T-helper 22 cell (primary cell): Measurements from ENCODE around the gene CLEC2D.
A peak's percentile ranks its signal among the peaks of the same experiment; 100 is the strongest.
"Not testable (repeated sequence)": the region's sequence is repeated elsewhere in the genome, so short reads cannot be mapped to it uniquely, and the experiment has no call there.

Experiments used
- DNase-seq: peaks from one replicate; pipeline ENCODE4 v3.0.0-alpha.2; 2020; ENCODE audit warnings: low read depth

CLEC2D gene

DNA sequence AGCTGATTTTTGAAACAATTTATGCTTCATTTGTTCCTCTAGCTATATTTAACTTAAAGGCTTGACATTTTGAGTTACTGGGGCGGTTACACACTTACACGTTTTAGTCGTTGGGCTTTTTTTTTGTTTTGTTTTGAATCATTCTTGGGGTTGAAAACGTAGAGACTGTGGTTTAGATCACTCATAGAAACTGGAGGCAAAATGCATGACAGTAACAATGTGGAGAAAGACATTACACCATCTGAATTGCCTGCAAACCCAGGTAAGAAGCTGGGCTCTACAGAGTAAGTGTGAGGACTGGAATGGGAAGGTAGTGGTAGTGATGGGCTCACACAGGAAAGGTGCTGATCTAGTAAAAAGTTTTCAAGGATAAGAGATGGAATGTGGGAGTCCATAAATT, at the start of gene CLEC2D:
Gene CLEC2D, plus strand, starts transcription at position 180 of the 400 bp plus-strand sequence. Its CDS starts 22 bp downstream, at position 202.
- DNase-seq: no peak

GRCh38 chr12:9625019-9625418, 44.5 kb upstream of the CLEC2D start:
- no peak for DNase-seq

DNA sequence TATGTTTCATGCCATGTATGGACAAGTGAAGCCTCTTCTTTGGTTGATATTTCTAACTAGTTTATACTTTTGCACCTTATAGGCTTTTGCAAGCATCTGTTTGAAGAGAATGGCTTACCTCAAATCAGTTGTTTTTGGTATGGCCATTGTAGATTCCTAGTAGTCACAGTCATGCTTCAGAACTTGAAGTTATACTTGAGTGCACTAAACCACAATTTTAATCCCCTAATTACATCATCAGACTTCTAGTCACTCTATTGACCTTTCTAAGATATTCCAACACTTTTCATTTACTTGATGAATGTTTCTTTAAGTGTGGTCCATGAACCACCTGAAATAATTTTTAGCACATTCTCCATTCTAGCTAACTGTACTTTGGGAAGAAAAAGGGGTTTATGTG, 43.2 kb upstream of the CLEC2D start:
- no peak for DNase-seq

GRCh38 chr12:9626821-9627220, 42.7 kb upstream of the CLEC2D start:
- no peak for DNase-seq

DNA sequence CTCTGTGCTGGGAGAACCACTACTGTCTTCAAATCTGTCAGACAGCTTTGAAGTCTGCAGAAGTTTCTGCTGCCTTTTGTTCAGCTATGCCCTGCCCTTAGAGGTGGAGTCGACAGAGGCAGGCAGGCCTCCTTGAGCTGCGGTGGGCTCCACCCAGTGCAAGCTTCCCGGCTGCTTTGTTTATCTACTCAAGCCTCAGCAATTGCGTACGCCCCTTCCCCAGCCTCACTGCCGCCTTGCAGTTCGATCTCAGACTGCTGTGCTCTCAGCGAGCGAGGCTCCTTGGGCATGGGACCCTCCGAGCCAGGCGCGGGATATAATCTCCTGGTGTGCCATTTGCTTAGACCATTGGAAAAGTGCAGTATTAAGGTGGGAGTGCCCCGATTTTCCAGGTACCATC, 36.7 kb upstream of the CLEC2D start:
- DNase-seq: no peak

- DNase-seq: peak; percentile 45
These were observed 35.2 kb upstream of the CLEC2D start for GRCh38 chr12:9634177-9634803.

DNA sequence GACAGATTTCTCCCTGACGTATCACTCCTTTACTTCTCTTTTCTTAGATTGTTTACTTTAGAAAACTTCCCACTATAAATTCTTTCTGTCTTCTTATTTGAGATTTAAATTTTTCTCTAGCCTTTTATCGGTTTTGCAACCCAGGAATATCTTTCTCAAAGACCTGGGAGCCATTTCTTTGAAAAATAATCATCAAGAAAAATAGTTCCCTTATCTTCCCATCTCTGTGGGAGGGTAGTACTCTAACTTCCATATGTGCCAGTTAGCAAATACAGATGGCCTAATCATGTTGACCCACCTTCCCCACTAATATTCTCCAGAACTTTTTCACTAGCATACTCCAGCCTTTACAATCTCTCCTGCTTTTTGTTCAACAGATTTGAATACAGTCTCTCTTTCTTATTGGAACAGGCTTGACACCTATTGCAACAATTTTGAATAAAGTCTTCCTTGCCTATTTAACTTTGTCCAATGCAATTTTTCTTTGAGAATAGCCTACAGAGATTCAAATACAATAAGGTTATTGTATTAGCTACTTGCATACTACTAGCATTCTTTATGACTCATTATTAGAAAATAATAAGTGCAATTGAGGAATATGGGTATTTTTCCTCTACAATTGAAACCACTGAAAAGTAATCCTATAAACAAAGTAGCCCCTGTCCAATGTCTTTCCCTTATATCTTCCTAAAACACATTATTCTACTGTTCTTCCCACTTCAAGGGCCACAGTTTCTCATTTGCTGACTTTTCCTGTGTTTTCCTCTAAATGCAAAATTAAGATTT, 34.4 kb upstream of the CLEC2D start:
- no peak for DNase-seq

GRCh38 chr12:9636150-9636850, 33.2 kb upstream of the CLEC2D start:
- no peak for DNase-seq

GRCh38 chr12:9636851-9637206, 32.7 kb upstream of the CLEC2D start:
- DNase-seq: no peak

DNA sequence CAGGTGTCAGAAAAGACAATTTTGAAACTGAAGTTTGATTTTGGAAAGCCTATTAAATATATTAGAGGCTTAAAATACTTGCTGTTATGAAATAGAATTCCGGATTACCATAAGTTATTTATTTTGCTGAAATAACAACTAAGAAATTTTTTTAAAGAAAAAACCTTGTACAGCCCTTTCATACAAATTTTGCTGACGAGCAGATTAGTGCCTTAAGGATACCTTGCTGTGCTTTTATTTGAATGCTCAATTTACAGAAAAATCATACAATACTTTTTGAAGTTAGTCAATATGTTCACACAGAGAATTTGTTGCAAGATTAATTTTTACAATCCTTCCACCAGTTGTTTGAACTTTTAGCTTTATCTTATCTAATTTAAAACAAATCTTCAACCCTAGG, 29.5 kb upstream of the CLEC2D start:
- DNase-seq: no peak

GRCh38 chr12:9642606-9643265, 26.8 kb upstream of the CLEC2D start:
- no peak for DNase-seq

- no peak for DNase-seq
These were observed 26.2 kb upstream of the CLEC2D start for GRCh38 chr12:9643266-9643660.

DNA sequence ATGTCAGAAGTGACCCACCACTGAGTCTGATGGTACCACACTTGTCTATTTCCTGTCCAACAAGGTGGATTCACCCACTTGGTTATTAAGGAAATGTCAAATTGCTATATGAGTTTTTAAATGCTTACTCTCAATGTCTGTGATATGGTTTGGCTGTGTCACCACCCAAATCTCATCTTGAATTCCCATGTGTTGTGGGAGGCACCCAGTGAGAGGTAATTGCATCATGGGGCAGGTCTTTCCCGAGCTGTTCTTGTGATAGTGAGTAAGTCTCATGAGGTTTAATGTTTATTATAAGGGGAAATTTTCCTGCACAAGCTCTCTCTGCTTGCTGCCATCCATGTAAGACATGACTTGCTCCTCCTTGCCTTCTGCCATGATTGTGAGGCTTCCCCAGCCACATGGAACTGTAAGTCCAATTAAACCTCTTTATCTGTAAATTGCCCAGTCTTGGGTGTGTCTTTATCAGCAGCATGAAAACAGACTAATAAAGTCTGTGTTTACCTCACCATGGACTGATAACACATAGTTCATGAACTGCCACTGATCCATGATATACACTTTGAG, 24.4 kb upstream of the CLEC2D start:
- DNase-seq: not testable (repeated sequence)

GRCh38 chr12:9646794-9647781, 22.4 kb upstream of the CLEC2D start:
- no peak for DNase-seq

DNA sequence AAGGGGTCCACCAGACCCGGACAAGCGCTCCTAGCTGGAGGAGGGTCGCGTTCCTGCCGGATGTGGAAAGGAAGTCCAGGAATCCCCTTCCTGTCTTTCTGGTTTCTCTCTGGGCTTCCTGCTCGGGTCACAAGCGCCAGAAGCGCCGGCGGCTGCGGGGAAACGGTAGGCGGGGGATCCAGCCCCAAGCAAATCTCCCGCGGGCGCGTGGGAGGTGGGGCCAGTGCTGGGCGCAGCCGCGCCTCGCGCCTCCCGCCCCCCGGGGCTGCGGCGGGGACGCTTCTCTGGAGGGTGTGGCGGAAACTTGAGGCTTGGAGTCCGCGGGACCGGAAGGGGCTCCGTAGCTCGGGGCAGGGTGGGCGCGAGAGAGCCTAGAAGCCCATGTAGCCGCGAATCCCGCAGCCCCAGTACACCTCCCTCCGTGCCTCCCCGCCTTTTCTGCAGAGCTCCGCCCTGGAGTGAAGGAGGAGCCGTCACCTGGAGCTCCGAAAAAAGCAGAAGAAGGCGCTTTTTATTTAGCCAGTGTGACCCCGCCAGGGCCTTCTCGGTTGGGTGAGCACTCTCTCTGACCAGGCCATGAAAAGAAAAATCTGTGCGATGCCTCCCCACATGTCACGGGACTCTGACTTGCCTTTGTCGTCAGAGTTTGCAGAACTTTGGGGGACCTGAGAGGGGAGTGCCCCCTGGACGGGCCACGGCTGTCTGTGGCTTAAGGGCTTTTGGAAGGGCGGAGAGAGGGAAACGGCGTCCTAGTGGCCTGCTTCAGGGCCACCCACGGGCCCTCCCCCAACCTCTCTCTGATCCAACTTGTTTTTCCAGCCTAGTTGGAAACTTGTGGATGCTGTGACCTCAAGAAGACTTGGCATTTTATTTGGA, 21.4 kb upstream of the CLEC2D start:
- peak; percentile 87 for DNase-seq

- no peak for DNase-seq
These were observed 20.6 kb upstream of the CLEC2D start for GRCh38 chr12:9648701-9649531.

GRCh38 chr12:9649532-9649940, 20.0 kb upstream of the CLEC2D start:
- no peak for DNase-seq

DNA sequence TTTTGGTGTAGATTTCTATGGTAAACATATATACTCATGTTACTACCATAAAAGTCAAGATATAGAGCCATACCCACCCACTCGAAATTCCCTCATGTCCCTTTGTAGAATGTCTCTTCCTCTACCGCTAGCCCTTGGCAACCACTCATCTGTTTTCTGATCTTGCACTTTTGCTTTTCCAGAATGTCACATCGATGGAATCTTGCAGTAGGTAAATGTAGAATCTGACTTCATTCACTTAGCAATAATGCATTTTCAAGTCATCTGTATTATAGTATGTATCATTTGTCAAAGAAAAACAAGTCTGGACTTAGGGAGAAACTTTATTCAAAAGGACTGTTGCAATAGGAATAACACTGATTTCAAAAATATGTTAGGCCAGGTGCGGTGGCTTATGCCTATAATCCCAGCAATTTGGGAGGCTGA, 19.3 kb upstream of the CLEC2D start:
- DNase-seq: no peak

GRCh38 chr12:9651265-9651729, 18.2 kb upstream of the CLEC2D start:
- no peak for DNase-seq
